RPMI8226 (cell line): ENCODE data around the gene LRRC3.
"Not testable (repeated sequence)": the region's sequence is repeated elsewhere in the genome, so short reads cannot be mapped to it uniquely, and the experiment has no call there.

ENCODE experiments used
- DNase-seq: peaks from one replicate; pipeline ENCODE4 v3.0.0-alpha.2; 2015

Gene LRRC3

GRCh38 chr21:44499211-44499560, 43.9 kb downstream of the LRRC3 start:
- peak; percentile 86 for DNase-seq

- no peak for DNase-seq
These were observed 44.3 kb downstream of the LRRC3 start for GRCh38 chr21:44499631-44500030.

- DNase-seq = no peak
These were observed 44.8 kb downstream of the LRRC3 start for GRCh38 chr21:44500111-44500510.

GRCh38 chr21:44502171-44502958, 47.1 kb downstream of the LRRC3 start:
- no peak for DNase-seq

GRCh38 chr21:44503006-44503889, 47.9 kb downstream of the LRRC3 start:
- not testable (repeated sequence) for DNase-seq

DNA sequence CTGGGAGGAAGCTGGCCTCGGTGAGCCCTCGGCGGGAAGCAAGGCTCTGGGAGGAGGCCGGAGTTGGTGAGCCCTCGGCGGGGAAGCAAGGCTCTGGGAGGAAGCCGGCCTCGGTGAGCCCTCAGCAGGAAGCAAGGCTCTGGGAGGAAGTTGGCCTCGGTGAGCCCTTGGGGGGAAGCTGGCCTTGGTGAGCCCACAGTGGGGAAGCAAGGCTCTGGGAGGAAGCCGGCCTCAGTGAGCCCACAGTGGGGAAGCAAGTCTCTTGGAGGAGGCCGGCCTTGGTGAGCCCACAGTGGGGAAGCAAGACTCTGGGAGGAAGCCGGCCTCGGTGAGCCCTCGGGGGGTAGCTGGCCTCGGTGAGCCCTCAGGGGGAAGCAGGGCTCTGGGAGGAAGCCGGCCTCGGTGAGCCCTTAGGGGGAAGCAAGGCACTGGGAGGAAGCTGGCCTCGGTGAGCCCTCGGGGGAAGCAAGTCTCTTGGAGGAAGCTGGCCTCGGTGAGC, 48.6 kb downstream of the LRRC3 start:
- DNase-seq = no peak

GRCh38 chr21:44505673-44506278, 50.5 kb downstream of the LRRC3 start:
- no peak for DNase-seq

DNA sequence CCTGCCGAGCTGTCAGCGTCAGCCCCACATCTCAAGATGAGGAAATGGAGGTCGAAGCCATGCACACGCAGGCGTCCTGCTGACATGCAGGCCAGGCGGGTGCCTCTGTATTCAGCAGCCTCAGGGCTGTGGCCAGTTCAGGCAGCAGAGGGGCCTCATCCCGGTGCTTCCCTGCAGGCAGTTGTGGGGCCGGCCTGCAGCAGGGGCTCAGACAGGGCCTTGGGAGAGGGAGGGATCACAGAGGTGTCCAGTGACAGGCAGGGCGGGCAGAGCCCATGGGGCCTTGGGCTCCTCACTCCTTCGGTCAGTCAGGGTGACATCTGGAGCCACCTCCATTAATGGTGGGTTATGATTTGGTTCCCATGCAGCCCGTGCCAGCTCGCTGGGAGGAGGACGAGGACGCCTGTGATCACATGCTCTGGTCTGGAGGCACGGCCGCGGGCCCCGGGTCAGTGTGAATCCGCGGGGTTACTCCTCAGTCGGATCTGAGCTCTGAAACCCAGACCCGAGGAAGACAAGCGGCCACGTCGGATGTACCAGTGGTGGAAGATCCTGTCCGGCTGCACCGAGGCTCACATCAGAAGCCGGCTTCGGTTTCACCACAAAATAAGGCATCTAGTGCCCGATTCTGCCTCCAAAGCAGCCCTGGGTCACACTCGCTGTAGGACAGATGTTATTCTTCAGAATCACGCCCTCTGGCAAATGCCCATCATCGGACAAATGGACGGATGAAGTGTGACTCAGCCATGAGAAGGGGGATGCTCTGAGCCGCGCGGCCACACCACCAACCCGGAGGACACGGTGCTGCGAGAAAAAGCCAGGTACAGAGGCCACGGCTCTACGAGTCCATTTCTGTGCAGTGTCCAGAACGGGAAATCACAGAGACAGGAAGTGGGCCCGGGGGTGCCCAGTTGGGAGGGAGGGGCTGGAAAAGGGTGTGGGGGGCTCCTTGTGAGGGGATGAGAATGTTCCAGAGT, 51.3 kb downstream of the LRRC3 start:
- no peak for DNase-seq

- no peak for DNase-seq
These were observed 52.5 kb downstream of the LRRC3 start for GRCh38 chr21:44507673-44508425.

GRCh38 chr21:44508426-44508710, 53.1 kb downstream of the LRRC3 start:
- no peak for DNase-seq

DNA sequence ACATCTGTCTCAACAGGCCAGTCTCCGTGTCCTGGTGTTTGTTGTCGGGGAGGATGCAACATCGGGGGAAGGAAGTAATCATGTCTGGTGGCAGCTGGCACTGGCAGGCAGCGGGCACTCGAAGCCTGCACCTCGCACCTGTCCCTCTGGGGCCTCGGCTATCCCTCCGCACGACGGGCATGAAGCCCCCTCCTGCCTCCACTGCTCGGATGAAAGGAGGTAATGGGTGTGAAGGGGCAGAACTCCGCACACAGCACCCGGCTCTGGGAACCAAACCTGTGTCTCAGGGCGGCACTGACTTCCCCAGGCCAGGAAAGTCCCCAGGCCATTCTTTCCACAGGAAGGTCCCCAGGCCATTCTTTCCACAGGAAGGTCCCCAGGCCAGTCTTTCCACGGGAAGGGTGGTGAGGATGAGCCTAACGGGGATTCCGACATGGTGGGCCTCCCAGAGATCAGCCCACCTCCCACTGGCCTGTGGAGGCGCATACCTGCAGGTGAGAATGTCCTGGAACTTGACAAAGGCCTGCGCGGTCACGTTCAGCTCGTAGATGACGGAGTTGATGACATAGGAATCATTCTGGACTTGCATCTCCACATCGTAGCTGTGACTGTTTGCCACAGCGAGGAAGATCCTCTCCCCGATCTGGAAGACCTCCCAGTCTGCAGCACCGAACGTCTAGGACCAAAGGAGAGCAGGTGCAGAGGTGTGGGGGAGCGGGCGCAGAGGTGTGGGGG, 53.6 kb downstream of the LRRC3 start:
- no peak for DNase-seq

DNA sequence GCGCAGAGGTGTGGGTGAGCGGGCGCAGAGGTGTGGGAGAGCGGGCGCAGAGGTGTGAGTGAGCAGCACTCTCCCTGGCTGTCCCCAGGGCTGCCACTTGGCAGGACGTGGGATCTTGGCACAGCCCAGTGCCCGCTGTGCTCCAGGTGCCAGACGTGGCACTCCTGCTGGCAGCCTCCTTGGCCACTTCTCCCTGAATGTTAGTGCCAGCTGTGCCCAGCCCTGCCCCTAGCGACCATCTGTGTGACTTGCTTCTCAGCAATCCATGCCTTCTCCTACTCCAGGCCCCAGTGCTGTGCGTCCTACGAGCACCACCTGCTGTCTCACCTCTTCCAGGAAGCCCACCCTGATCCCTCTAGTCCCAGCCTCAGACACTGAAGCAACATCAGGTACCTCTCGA, 54.2 kb downstream of the LRRC3 start:
- DNase-seq = peak; percentile 91

DNA sequence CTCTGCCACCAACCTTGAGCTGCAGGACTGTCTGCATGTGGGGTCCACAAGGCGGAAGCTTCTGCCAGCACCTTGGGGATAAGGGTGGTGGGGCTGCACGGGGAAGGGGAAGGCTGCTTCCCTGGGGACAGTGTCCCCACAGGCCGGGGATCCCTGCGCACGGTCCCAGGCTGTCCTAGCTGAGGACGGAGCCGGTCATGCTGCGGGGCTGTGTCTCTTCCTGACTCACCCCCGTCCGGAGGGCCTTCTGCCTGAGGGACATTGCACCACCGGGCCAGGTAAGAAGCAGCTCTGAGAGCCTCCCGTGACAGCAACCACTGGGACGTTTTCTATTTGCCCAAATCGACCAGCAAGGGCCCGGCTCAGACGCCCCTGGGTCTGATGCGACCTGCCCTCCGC, 54.8 kb downstream of the LRRC3 start:
- DNase-seq = no peak

- DNase-seq = peak; percentile 92
These were observed 55.4 kb downstream of the LRRC3 start for GRCh38 chr21:44510508-44511218.

DNA sequence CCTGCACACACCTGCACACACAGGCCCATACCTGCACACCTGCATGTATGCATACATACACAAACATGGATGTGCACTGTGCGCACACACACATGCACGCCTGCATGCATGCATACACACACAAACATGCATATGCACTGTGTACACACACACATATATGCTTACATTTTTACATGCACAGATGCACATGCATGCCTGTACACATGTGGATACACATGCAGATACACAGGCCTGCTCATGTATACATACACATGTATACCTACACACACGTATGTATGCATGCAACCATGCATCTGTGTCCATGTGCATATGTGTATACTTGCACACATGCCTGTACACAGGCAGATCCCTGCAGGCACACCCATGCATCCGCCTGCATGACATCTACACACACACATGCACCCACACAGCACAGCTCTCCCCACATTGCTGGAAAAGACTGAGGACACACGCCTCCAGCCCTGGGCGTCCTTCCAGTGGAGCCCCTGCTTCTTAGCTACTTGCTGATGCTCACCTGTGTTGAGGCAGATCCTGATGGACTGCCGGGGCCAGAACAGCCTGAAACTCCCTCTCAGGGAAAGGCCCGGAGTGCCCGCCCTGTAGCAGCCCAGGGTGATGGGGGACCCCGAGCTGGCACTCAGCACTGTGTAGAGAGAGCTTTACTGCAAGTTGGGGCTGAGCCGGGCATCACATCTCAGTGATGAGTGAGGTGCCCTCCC, 56.1 kb downstream of the LRRC3 start:
- DNase-seq = no peak
